HepG2 (cell line): ENCODE measurements around the gene DHX16. TPM values are rescaled to one million over a fixed set of nuclear protein-coding genes. Genes with fewer than 3 reads are reported as not detected.

Source experiments
- GMEB2 ChIP-seq: IDR thresholded peaks from 2 replicates; pipeline ENCODE4 v1.6.1; 2016; ENCODE audit warnings: missing biosample characterization, missing genetic modification reagents, low read depth
- HNF1A ChIP-seq, 2 experiments: sonication (generic) in 1 of 2; formaldehyde crosslinking in 1 of 2; IDR thresholded peaks; 2 replicates each; pipeline versions ENCODE4 v1.4.0 to v1.6.1; 2016 to 2020; ENCODE audit warnings: borderline replicate concordance in 1 of 2, low read depth in 1 of 2, mild to moderate bottlenecking in 1 of 2, missing genetic modification reagents in 1 of 2
- KMT2A ChIP-seq: sonication (generic); formaldehyde crosslinking; IDR thresholded peaks from 2 replicates; pipeline ENCODE4 v1.4.0; 2020; ENCODE audit warnings: missing genetic modification reagents
- MEIS2 ChIP-seq: sonication (generic); formaldehyde crosslinking; IDR thresholded peaks from 2 replicates; pipeline ENCODE4 v1.9.0; 2021; ENCODE audit warnings: mild to moderate bottlenecking, missing genetic modification reagents
- PITX1 ChIP-seq: sonication (generic); formaldehyde crosslinking; IDR thresholded peaks from 2 replicates; pipeline ENCODE4 v1.5.1; 2020; ENCODE audit warnings: mild to moderate bottlenecking, missing genetic modification reagents
- RFX5 ChIP-seq: IDR thresholded peaks from 2 replicates; pipeline ENCODE4 v1.6.1; 2011; ENCODE audit warnings: low read depth, low read length, improper control_type of control experiment
- SP4 ChIP-seq: sonication (generic); formaldehyde crosslinking; IDR thresholded peaks from 2 replicates; pipeline ENCODE4 v1.8.1; 2023; ENCODE audit warnings: mild to moderate bottlenecking, missing genetic modification reagents
- XRCC5 ChIP-seq: fragments of 200-400 bp; formaldehyde crosslinking; optimal IDR thresholded peaks from 2 replicates; pipeline ENCODE3; 2017; ENCODE audit warnings: mild to moderate bottlenecking, low read length
- ZBTB38 ChIP-seq: sonication (generic); formaldehyde crosslinking; IDR thresholded peaks from 2 replicates; pipeline ENCODE4 v1.5.1; 2020; ENCODE audit warnings: mild to moderate bottlenecking, missing genetic modification reagents
- ZEB1 ChIP-seq: IDR thresholded peaks from 2 replicates; pipeline ENCODE4 v1.6.1; 2012; ENCODE audit warnings: mild to moderate bottlenecking, low read depth, inconsistent platforms; ENCODE audit not compliant: insufficient replicate concordance
- ZNF230 ChIP-seq: sonication (generic); formaldehyde crosslinking; IDR thresholded peaks from 2 replicates; pipeline ENCODE4 v1.4.0; 2020; ENCODE audit warnings: mild to moderate bottlenecking, missing genetic modification reagents
- ZNF253 ChIP-seq: sonication (generic); formaldehyde crosslinking; IDR thresholded peaks from 2 replicates; pipeline ENCODE4 v1.8.0; 2022; ENCODE audit warnings: mild to moderate bottlenecking, missing genetic modification reagents, borderline replicate concordance
- ZNF446 ChIP-seq: sonication (generic); formaldehyde crosslinking; IDR thresholded peaks from 2 replicates; pipeline ENCODE4 v1.5.0; 2020; ENCODE audit warnings: mild to moderate bottlenecking, missing genetic modification reagents
- ZNF543 ChIP-seq: sonication (generic); formaldehyde crosslinking; IDR thresholded peaks from 2 replicates; pipeline ENCODE4 v1.4.0; 2020; ENCODE audit warnings: mild to moderate bottlenecking, missing genetic modification reagents
- polyA plus RNA-seq, 8 experiments: library from polyadenylated mRNA; depleted of rRNA in 3 of 8; stranded (reverse) in 7 of 8; unstranded in 1 of 8; fragments of >200 nt; fragmentation: Illumina TruSeq in 4 of 8; extraction: Trizol in 4 of 8; gene quantifications; 2 replicates each; pipeline versions ENCODE4 v1.2.1 to v1.2.3, GENCODE V29; 2011 to 2016; ENCODE audit warnings: low read depth in 4 of 8, missing spikeins in 1 of 8, mixed read lengths in 1 of 8; ENCODE audit not compliant: insufficient read depth in 1 of 8
- total RNA-seq, 5 experiments: library from RNA; depleted of rRNA; stranded (reverse); fragments of >200 nt; fragmentation: Illumina TruSeq; extraction: Trizol; gene quantifications; 2 replicates each; pipeline ENCODE4 v1.2.3, GENCODE V29; 2016; ENCODE audit warnings: low read depth in 1 of 5
- TF ChIP-seq, protein P1 (sequence below): sonication (generic); formaldehyde crosslinking; IDR thresholded peaks from 2 replicates; pipeline ENCODE4 v1.5.1; 2020; ENCODE audit warnings: missing genetic modification reagents, mild to moderate bottlenecking, borderline replicate concordance
- TF ChIP-seq, protein P2 (sequence below): sonication (generic); formaldehyde crosslinking; IDR thresholded peaks from 2 replicates; pipeline ENCODE4 v1.5.0; 2020; ENCODE audit warnings: missing genetic modification reagents

DHX16 gene
- total and polyA plus RNA-seq, 2 of the 13 experiments (the other 11 are each of a cell fraction or from before 2014, with no cell fraction given), result 57.0 to 58.5 TPM

GRCh38 chr6:30717129-30717844 is 44.5 kb upstream of the DHX16 start, which contains the start of gene MDC1 (continued):
- TF ChIP-seq, protein P1, sequence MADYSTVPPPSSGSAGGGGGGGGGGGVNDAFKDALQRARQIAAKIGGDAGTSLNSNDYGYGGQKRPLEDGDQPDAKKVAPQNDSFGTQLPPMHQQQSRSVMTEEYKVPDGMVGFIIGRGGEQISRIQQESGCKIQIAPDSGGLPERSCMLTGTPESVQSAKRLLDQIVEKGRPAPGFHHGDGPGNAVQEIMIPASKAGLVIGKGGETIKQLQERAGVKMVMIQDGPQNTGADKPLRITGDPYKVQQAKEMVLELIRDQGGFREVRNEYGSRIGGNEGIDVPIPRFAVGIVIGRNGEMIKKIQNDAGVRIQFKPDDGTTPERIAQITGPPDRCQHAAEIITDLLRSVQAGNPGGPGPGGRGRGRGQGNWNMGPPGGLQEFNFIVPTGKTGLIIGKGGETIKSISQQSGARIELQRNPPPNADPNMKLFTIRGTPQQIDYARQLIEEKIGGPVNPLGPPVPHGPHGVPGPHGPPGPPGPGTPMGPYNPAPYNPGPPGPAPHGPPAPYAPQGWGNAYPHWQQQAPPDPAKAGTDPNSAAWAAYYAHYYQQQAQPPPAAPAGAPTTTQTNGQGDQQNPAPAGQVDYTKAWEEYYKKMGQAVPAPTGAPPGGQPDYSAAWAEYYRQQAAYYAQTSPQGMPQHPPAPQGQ (CRISPR knock-in tag), result 0 out of 2 replicates have a peak, but pooled peaks have one; percentile 65
- peak; percentile 67 for TF ChIP-seq ZEB1
- TF ChIP-seq SP4 (CRISPR knock-in tag), result peak; percentile 99
- TF ChIP-seq KMT2A (CRISPR knock-in tag), result peak; percentile 93
- TF ChIP-seq MEIS2 (CRISPR knock-in tag), result peak; percentile 90
- TF ChIP-seq PITX1, result peak; percentile 65
- no peak; the same call in 1 of the 2 replicates for TF ChIP-seq ZNF543 (CRISPR knock-in tag)
- no peak for TF ChIP-seq ZNF446 (CRISPR knock-in tag)
- peak; percentile 99 for TF ChIP-seq XRCC5
- TF ChIP-seq RFX5, result peak; percentile 62
- TF ChIP-seq ZNF253, result peak; percentile 35; the same call in 1 of the 2 replicates
- peak; percentile 83 for TF ChIP-seq GMEB2 (CRISPR knock-in tag)
- peak; percentile 66 for TF ChIP-seq HNF1A (IDR thresholded peaks at IDR 0.05; ENCODE audit: low read depth)
- TF ChIP-seq HNF1A (CRISPR knock-in tag; IDR thresholded peaks at IDR 0.05; ENCODE audit: borderline replicate concordance), result peak; percentile 91; the same call in 1 of the 2 replicates
- TF ChIP-seq, protein P2, sequence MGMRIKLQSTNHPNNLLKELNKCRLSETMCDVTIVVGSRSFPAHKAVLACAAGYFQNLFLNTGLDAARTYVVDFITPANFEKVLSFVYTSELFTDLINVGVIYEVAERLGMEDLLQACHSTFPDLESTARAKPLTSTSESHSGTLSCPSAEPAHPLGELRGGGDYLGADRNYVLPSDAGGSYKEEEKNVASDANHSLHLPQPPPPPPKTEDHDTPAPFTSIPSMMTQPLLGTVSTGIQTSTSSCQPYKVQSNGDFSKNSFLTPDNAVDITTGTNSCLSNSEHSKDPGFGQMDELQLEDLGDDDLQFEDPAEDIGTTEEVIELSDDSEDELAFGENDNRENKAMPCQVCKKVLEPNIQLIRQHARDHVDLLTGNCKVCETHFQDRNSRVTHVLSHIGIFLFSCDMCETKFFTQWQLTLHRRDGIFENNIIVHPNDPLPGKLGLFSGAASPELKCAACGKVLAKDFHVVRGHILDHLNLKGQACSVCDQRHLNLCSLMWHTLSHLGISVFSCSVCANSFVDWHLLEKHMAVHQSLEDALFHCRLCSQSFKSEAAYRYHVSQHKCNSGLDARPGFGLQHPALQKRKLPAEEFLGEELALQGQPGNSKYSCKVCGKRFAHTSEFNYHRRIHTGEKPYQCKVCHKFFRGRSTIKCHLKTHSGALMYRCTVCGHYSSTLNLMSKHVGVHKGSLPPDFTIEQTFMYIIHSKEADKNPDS (CRISPR knock-in tag), result 0 out of 2 replicates have a peak, but pooled peaks have one; percentile 39
- TF ChIP-seq ZBTB38 (CRISPR knock-in tag), result peak; percentile 44
- peak; percentile 91 for TF ChIP-seq ZNF230 (CRISPR knock-in tag)
